Liver (tissue), 9 donors: ENCODE results near the gene FRMD4A. TPM values are rescaled to one million over a fixed set of nuclear protein-coding genes. Genes with fewer than 3 reads are reported as not detected.

Source experiments
- DNase-seq: peaks from one replicate; pipeline ENCODE4 v3.0.0-alpha.2; 2017; ENCODE audit warnings: low spot score
- H3K27ac ChIP-seq, 2 donors: one replicate each; pipeline ENCODE4 v1.7.0; 2013; ENCODE audit warnings: inconsistent platforms in 2 of 2, low read length in 2 of 2, control low read depth in 1 of 2, low read depth in 1 of 2, mild to moderate bottlenecking in 1 of 2
- H3K27me3 ChIP-seq, 4 donors: one replicate each; pipeline versions ENCODE4 v1.6.1 to v1.7.0; 2013; ENCODE audit warnings: low read length in 3 of 4, inconsistent platforms in 1 of 4, mild to moderate bottlenecking in 1 of 4, moderate library complexity in 1 of 4; ENCODE audit not compliant: control insufficient read depth in 4 of 4, insufficient read depth in 4 of 4
- H3K36me3 ChIP-seq, 4 donors: one replicate each; pipeline versions ENCODE4 v1.6.1 to v1.7.0; 2013; ENCODE audit warnings: low read length in 3 of 4, mild to moderate bottlenecking in 3 of 4, low read depth in 1 of 4, moderate library complexity in 1 of 4; ENCODE audit not compliant: control insufficient read depth in 4 of 4, insufficient read depth in 3 of 4
- H3K4me1 ChIP-seq, 4 donors: one replicate each; pipeline versions ENCODE4 v1.6.1 to v1.7.0; 2013; ENCODE audit warnings: low read length in 3 of 4, mild to moderate bottlenecking in 3 of 4, moderate library complexity in 1 of 4; ENCODE audit not compliant: control insufficient read depth in 4 of 4, insufficient read depth in 4 of 4
- H3K4me3 ChIP-seq, 3 donors: one replicate each; pipeline versions ENCODE4 v1.6.1 to v1.7.0; 2013; ENCODE audit warnings: low read length in 3 of 3, control low read depth in 1 of 3, low read depth in 1 of 3, mild to moderate bottlenecking in 1 of 3
- H3K9ac ChIP-seq, 2 donors: one replicate each; pipeline ENCODE4 v1.7.0; 2013; ENCODE audit warnings: low read length in 2 of 2, mild to moderate bottlenecking in 2 of 2, moderate library complexity in 2 of 2, control low read depth in 1 of 2, low read depth in 1 of 2
- H3K9me3 ChIP-seq, 4 donors: one replicate each; pipeline versions ENCODE4 v1.6.1 to v1.7.0; 2013; ENCODE audit warnings: low read length in 3 of 4; ENCODE audit not compliant: control insufficient read depth in 4 of 4
- EGR1 ChIP-seq, 2 donors: IDR thresholded peaks; 2 replicates each; pipeline ENCODE4 v1.6.1; 2016 to 2018; ENCODE audit warnings: antibody characterized with exemption in 2 of 2, low read depth in 2 of 2
- FOXA1 ChIP-seq: IDR thresholded peaks from 2 replicates; pipeline ENCODE4 v1.6.1; 2016; ENCODE audit warnings: antibody characterized with exemption
- FOXA2 ChIP-seq: IDR thresholded peaks from 2 replicates; pipeline ENCODE4 v1.6.1; 2016; ENCODE audit warnings: antibody characterized with exemption
- HNF4A ChIP-seq, 2 donors: conservative IDR thresholded peaks; 2 replicates each; pipeline ENCODE4 v1.6.1; 2016; ENCODE audit warnings: antibody characterized with exemption in 2 of 2, mild to moderate bottlenecking in 2 of 2
- HNF4G ChIP-seq: IDR thresholded peaks from 2 replicates; pipeline ENCODE4 v1.6.1; 2016; ENCODE audit warnings: antibody characterized with exemption
- JUND ChIP-seq, 2 donors: IDR thresholded peaks; 2 replicates each; pipeline ENCODE4 v1.6.1; 2016; ENCODE audit warnings: antibody characterized with exemption in 2 of 2
- NR2F2 ChIP-seq: IDR thresholded peaks from 2 replicates; pipeline ENCODE4 v1.6.1; 2016; ENCODE audit warnings: antibody characterized with exemption
- RAD21 ChIP-seq, 2 donors: IDR thresholded peaks; 2 replicates each; pipeline ENCODE4 v1.6.1; 2016; ENCODE audit warnings: antibody characterized with exemption in 2 of 2, mild to moderate bottlenecking in 2 of 2
- SP1 ChIP-seq: IDR thresholded peaks from 2 replicates; pipeline ENCODE4 v1.6.1; 2018; ENCODE audit warnings: antibody characterized with exemption, mild to moderate bottlenecking
- TAF1 ChIP-seq: conservative IDR thresholded peaks from 2 replicates; pipeline ENCODE4 v1.6.1; 2016; ENCODE audit warnings: antibody characterized with exemption, mild to moderate bottlenecking
- WGBS: extraction: QIAGEN DNeasy Blood & Tissue Kit; methylation state at CpG from one replicate; pipeline ENCODE4 v1.1.7; 2013; 5-methylcytosine and 5-hydroxymethylcytosine counted together
- polyA plus RNA-seq, 2 donors: library from polyadenylated mRNA; stranded (reverse) in 1 of 2; unstranded in 1 of 2; fragments of 200-250 nt in 1 of 2; fragments of >200 nt in 1 of 2; fragmentation: Nextera tagmentation in 1 of 2; extraction: Ambion mirVana in 1 of 2; gene quantifications; one replicate each; pipeline versions ENCODE4 v1.2.1 to v1.2.3, GENCODE V29; 2013 to 2015
- total RNA-seq, 2 donors: library from RNA; depleted of rRNA; stranded (reverse); fragments of >200 nt; gene quantifications; one replicate each; pipeline ENCODE4 v1.2.3, GENCODE V29; 2014
- TF ChIP-seq, protein P1 (sequence below): IDR thresholded peaks from 2 replicates; pipeline ENCODE4 v1.6.1; 2016; ENCODE audit warnings: antibody characterized with exemption
- TF ChIP-seq, protein P2 (sequence below): IDR thresholded peaks from 2 replicates; pipeline ENCODE4 v1.6.1; 2016; ENCODE audit warnings: antibody characterized with exemption
- TF ChIP-seq, protein P3 (sequence below): fragments of 150-350 bp; IDR thresholded peaks from 2 replicates; pipeline ENCODE4 v1.5.1; 2017; ENCODE audit warnings: improper control_type of control experiment, low read depth, low read length; ENCODE audit not compliant: missing input control
- TF ChIP-seq, protein P4 (sequence below): IDR thresholded peaks from 2 replicates; pipeline ENCODE4 v1.6.1; 2016; ENCODE audit warnings: antibody characterized with exemption, mild to moderate bottlenecking
- donor health status: healthy.
- donor health status: healthy.
- donor health status: healthy.
- donor health status: healthy.
- donor health status: healthy.

Gene FRMD4A
- total and polyA plus RNA-seq, 4 donors: 8.2 to 34.3 (median 13.1) TPM

DNA sequence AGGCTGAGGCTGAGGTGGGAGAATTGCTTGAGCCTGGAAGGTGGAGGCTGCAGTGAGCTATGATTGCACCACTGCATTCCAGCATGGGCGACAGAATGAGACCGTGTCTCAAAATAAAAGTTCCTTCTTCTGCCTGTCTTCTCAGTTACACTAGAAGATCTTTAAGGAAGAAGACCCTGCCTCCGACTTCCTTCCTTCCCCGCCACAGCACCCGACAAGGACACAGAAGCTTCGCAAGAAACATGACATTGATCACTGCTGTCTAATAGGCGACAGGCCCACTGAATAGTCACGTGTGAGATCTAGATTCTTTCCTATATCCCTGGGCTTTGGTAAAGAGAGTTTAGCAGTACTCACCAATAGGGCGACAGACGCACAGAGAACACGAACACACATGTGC lies 625.8 kb downstream of the FRMD4A start:
- no peak overlapping the region for H3K27ac ChIP-seq
- peak overlapping the region in 1 of 3 donors; percentile 62 for H3K4me3 ChIP-seq
- TF ChIP-seq JUND (IDR thresholded peaks at IDR 0.05) (no peak), SP1 (no peak), HNF4G (no peak), EGR1 (IDR thresholded peaks at IDR 0.05; ENCODE audit: low read depth in 2 of 2) (no peak), FOXA1 (no peak), TAF1 (no peak), HNF4A (conservative IDR thresholded peaks at IDR 0.05) (no peak), FOXA2 (no peak), RAD21 (IDR thresholded peaks at IDR 0.05) (no peak)
- TF ChIP-seq, protein P1, sequence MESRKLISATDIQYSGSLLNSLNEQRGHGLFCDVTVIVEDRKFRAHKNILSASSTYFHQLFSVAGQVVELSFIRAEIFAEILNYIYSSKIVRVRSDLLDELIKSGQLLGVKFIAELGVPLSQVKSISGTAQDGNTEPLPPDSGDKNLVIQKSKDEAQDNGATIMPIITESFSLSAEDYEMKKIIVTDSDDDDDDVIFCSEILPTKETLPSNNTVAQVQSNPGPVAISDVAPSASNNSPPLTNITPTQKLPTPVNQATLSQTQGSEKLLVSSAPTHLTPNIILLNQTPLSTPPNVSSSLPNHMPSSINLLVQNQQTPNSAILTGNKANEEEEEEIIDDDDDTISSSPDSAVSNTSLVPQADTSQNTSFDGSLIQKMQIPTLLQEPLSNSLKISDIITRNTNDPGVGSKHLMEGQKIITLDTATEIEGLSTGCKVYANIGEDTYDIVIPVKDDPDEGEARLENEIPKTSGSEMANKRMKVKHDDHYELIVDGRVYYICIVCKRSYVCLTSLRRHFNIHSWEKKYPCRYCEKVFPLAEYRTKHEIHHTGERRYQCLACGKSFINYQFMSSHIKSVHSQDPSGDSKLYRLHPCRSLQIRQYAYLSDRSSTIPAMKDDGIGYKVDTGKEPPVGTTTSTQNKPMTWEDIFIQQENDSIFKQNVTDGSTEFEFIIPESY: no peak
- TF ChIP-seq, protein P2, sequence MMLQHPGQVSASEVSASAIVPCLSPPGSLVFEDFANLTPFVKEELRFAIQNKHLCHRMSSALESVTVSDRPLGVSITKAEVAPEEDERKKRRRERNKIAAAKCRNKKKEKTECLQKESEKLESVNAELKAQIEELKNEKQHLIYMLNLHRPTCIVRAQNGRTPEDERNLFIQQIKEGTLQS: no peak
- TF ChIP-seq, protein P3, sequence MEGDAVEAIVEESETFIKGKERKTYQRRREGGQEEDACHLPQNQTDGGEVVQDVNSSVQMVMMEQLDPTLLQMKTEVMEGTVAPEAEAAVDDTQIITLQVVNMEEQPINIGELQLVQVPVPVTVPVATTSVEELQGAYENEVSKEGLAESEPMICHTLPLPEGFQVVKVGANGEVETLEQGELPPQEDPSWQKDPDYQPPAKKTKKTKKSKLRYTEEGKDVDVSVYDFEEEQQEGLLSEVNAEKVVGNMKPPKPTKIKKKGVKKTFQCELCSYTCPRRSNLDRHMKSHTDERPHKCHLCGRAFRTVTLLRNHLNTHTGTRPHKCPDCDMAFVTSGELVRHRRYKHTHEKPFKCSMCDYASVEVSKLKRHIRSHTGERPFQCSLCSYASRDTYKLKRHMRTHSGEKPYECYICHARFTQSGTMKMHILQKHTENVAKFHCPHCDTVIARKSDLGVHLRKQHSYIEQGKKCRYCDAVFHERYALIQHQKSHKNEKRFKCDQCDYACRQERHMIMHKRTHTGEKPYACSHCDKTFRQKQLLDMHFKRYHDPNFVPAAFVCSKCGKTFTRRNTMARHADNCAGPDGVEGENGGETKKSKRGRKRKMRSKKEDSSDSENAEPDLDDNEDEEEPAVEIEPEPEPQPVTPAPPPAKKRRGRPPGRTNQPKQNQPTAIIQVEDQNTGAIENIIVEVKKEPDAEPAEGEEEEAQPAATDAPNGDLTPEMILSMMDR: no peak
- TF ChIP-seq, protein P4, sequence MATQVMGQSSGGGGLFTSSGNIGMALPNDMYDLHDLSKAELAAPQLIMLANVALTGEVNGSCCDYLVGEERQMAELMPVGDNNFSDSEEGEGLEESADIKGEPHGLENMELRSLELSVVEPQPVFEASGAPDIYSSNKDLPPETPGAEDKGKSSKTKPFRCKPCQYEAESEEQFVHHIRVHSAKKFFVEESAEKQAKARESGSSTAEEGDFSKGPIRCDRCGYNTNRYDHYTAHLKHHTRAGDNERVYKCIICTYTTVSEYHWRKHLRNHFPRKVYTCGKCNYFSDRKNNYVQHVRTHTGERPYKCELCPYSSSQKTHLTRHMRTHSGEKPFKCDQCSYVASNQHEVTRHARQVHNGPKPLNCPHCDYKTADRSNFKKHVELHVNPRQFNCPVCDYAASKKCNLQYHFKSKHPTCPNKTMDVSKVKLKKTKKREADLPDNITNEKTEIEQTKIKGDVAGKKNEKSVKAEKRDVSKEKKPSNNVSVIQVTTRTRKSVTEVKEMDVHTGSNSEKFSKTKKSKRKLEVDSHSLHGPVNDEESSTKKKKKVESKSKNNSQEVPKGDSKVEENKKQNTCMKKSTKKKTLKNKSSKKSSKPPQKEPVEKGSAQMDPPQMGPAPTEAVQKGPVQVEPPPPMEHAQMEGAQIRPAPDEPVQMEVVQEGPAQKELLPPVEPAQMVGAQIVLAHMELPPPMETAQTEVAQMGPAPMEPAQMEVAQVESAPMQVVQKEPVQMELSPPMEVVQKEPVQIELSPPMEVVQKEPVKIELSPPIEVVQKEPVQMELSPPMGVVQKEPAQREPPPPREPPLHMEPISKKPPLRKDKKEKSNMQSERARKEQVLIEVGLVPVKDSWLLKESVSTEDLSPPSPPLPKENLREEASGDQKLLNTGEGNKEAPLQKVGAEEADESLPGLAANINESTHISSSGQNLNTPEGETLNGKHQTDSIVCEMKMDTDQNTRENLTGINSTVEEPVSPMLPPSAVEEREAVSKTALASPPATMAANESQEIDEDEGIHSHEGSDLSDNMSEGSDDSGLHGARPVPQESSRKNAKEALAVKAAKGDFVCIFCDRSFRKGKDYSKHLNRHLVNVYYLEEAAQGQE: no peak
- no peaks in the 10 kb centered on the region for H3K9me3 ChIP-seq
- H3K9ac ChIP-seq: no peak overlapping the region
- no peaks in the 10 kb centered on the region for H3K27me3 ChIP-seq
- peaks cover 0 to 4% (median 0%) of the 10 kb centered on the region in 4 donors for H3K36me3 ChIP-seq
- DNase-seq: no peak
- 71% methylated on average over 11 of the region's 11 CpGs for WGBS
- H3K4me1 ChIP-seq: peaks cover 6 to 79% (median 56%) of the 10 kb centered on the region in 4 donors

DNA sequence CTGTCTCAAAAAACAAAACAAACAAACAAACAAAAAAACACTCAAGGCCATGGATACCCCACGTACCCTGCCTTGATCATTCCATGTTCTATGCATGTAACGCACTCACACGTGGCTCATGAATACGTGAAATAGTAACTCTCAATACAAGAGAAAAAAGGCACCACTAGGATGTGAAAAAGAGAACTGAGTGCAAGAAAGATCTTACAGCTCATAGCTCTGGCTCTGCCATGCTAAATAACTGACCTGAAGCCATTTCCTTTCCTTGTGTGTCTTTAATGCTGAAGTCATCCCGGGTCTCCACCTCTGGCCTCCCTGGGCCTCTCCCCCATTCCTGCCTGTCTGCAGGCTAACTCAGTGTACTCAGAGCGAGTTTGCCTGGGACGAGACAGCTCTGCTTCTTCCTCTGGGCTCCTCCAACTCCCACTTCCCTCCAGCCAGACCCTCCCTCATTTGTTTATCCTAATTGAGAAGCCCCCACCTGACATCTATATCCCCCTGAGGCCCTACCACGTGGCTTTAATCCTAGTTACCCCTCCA lies 626.7 kb downstream of the FRMD4A start:
- TF ChIP-seq RAD21 (IDR thresholded peaks at IDR 0.05) (no peak), NR2F2 (peak; percentile 18)
- WGBS: 82% methylated on average over 8 of the region's 8 CpGs
- H3K36me3 ChIP-seq: peaks cover 0 to 4% (median 0%) of the 10 kb centered on the region in 4 donors
- no peak for DNase-seq
- no peak overlapping the region for H3K9ac ChIP-seq
- peak overlapping the region; percentile 37 to 38 for H3K27ac ChIP-seq
- peaks cover 4 to 82% (median 56%) of the 10 kb centered on the region in 4 donors for H3K4me1 ChIP-seq
- no peaks in the 10 kb centered on the region for H3K27me3 ChIP-seq
- no peaks in the 10 kb centered on the region for H3K9me3 ChIP-seq
- no peak overlapping the region for H3K4me3 ChIP-seq
